ENCODE results near the gene CHST11.
"Not testable (repeated sequence)": the region's sequence is repeated elsewhere in the genome, so short reads cannot be mapped to it uniquely, and the experiment has no call there.

CHST11 gene

GRCh38 chr12:104741077-104741476 lies 284.3 kb downstream of the CHST11 start:
- DNase-seq (ENCODE audit: low spot score), result no peak

GRCh38 chr12:104741497-104742367 lies 285.0 kb downstream of the CHST11 start:
- DNase-seq (ENCODE audit: low spot score), result no peak

DNA sequence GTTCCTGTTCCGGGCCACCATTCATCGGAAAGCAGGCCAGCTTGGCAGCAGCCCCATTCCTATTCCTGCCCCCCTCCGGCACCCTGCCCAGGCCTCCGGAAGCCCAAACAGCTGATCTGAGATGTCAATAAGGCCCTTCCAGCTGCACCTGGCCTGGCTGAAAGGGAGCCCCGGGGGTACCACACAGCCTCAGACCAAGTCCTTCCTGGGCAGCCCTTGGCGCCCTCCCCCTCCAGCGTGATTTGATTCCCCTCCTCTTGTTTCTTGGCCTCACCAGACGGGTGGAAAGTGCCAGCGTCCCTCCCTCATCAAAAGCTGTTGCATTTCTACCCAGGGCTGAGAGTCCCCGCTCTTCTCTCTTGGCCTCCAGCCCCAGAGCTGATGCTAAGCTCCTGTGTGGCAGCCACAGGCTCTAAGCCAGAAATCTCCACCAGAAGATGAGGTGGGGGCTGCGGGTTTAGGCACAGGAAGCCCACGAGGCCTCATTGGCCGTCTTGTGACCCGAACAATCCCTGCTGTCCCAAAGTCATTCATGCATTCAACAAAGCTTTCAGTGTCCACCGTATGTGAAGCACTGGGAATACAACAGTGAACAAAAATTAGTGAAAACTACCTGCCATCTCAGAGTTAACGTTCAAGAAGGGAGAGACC lies 285.9 kb downstream of the CHST11 start:
- DNase-seq (ENCODE audit: low spot score), result no peak

- DNase-seq (ENCODE audit: low spot score), result no peak
Measured at GRCh38 chr12:104743202-104743580, 286.4 kb downstream of the CHST11 start.

DNA sequence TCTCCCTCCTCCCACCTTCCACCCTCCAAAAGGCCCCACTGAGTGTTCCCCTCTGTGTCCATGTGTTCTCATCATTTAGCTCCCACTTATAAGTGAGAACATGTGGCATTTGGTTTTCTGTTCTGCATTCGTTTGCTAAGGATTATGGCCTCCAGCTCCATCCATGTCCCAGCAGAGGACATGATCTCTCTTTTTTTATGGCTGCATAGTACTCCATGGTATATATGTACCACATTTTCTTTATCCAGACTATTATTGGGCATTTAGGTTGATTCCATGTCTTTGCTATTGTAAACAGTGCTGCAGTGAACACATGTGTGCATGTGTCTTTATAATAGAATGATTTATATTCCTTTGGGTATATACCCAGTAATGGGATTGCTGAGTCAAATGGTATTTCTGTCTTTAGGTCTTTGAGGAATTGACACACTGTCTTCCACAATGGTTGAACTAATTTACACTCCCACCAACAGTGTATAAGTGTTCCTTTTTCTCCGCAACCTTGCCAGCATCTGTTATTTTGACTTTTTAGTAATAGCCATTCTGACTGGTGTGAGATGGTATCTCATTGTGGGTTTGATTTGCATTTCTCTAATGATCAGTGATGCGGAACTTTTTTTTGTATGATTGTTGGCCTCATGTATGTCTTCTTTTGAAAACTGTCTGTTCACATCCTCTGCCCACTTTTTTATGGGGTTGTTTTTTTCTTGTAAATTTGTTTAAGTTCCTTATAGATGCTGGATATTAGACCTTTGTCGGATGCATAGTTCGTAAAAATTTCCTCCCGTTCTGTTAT lies 287.2 kb downstream of the CHST11 start:
- DNase-seq (ENCODE audit: low spot score), result not testable (repeated sequence)

DNA sequence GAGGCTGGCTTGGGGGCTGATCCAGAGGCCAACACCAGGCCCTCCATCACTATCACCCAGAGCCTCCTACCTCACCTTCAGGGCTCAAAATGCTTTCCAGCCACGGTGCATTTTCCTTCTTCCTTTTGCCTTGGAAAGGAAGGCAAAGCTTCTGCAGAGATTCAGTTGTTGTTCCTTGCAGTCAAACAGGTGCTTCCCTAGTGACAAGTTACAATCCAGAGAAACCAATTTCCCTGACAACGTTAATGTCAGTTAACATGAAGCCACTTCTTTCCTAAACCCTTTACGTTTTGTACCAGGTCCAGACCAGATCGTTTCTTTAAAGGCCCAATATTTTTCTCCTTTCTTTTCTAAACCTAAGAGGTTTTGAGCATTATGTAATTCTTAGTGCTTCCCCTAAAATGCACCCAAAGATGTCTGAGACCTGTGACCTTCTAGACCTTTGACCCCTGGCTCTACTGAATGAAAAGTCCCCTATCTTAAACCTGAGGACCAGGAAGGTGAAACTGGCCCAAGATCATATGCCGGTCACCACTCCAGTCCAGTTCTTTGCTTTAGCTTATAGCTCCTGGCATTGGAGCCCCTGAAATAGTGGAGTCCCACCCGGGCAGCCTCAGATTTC lies 289.8 kb downstream of the CHST11 start:
- no peak for DNase-seq (ENCODE audit: low spot score)

GRCh38 chr12:104747330-104747729 lies 290.6 kb downstream of the CHST11 start:
- DNase-seq (ENCODE audit: low spot score), result no peak

- no peak for DNase-seq (ENCODE audit: low spot score)
Measured at GRCh38 chr12:104747955-104748354, 291.2 kb downstream of the CHST11 start.

- DNase-seq (ENCODE audit: low spot score), result no peak
Measured at GRCh38 chr12:104748356-104748755, 291.6 kb downstream of the CHST11 start.

- DNase-seq (ENCODE audit: low spot score), result no peak
Measured at GRCh38 chr12:104748790-104749189, 292.0 kb downstream of the CHST11 start.

DNA sequence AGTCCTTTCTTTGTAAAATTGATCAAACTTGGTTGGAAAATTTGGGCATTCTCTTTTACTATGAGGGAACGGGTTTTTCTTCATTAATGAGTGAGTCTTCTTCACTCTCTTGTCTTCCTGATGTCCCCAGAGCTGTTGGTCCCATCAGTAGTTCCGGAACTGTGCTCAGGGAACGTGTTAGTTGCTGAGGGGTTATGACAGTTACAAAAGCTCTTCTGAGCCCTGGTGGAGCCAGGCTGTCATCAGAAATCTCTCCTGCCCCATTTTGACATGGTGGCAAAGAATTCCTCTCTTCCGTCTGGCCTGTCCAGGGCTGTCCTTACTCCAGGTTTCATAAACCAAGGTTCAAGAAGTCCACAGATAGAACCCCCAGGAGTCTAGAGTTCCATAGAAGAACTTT lies 292.8 kb downstream of the CHST11 start:
- DNase-seq (ENCODE audit: low spot score), result no peak

- DNase-seq (ENCODE audit: low spot score), result no peak
Measured at GRCh38 chr12:104750061-104750460, 293.3 kb downstream of the CHST11 start.

DNA sequence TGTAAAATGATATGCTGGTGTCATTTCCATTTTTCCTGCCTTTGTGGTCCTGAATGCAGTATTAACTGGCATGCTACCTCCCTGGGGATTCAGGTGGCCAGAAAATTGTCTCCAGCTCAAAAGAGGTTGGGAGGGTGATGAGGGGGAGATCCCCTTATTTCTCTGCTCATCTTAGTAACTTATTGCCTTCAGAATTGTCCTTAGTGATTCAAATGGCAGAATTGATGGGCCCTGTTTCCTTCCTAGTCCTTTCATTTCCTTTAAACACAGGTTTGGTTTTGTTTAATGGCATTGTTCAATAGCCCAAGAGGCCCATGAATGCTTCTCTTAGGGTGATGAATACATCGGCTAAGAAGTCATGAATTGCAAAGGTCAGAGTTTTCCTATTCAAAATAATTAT lies 294.4 kb downstream of the CHST11 start:
- DNase-seq (ENCODE audit: low spot score), result no peak

DNA sequence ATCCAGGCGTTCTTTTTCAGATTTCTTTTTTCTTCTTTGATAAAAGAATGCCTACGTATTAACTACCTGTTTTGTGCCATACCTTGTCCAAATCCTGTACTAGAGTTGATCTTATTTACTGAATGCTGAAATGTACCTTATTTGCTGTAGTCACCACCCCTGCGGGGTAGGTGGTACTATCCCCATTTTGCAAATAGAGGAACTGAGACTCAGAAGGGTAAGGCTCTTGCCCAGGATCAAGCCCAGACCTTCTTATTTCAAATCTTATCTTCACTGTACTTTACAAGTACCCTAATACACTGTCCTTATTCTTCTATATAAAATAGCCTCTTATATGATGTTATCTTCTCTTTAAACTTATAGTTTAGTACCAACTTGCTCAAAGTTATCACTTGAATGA lies 294.8 kb downstream of the CHST11 start:
- DNase-seq (ENCODE audit: low spot score), result no peak

- no peak for DNase-seq (ENCODE audit: low spot score)
Measured at GRCh38 chr12:104752016-104752415, 295.3 kb downstream of the CHST11 start.

- no peak for DNase-seq (ENCODE audit: low spot score)
Measured at GRCh38 chr12:104752881-104753280, 296.1 kb downstream of the CHST11 start.

GRCh38 chr12:104756901-104757300 lies 300.2 kb downstream of the CHST11 start:
- no peak for DNase-seq (ENCODE audit: low spot score)

DNA sequence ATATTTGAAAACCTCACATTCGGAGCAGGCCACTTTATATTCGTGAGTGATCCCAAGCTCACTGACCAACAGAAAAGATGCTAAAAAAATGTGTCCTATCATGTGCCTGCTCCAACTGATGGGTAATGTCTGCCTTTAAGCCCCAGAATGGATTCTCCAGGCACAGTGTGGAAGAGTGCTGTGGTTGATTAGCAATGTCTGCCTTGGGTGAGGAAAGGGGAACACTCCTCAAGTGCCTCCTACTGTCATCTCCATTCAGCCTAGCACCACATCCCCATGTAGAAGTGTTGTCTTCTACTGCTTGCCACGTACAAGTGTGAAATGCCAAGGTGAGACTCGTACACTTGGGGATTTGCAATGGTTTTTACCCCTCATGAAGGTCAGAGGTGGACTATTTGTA lies 302.0 kb downstream of the CHST11 start:
- DNase-seq (ENCODE audit: low spot score), result no peak

DNA sequence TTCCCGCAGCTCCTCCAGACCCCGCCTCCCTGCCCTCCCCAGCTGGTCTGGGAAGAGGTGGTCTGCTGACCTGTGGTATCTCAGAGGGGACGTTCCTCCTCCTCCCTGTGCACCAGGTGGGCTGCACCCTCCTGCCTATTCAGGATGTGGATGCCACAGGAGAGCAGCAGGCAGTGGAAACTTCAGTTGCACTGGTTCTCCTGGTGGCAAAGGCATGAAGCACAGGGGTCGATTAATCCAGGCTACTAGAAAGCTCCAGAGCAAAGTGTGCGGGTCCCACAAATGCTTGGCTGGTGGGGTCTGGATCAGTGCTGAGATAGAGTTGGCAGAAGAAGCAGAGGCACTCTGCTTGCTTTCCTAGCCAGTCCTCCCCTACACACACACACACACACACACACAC lies 304.3 kb downstream of the CHST11 start:
- DNase-seq (ENCODE audit: low spot score), result no peak

DNA sequence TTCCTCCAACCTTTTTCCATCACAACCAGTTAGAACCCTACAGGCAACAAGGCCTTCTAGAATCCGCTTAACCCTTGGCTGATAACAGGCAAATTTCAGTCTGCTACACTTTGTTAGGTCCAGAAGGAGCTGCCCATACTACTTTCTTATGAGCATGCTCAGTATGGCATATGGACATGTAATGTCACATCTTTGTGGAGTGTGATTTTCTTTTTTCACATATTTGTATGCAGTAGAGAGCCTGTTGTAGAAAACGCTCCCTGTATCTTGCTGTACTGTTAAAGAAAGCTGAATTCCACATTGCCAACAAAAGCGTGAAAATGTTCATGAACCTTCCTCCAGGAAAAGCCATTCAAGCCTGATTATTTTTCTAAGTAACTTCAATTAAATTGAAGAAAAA lies 304.9 kb downstream of the CHST11 start:
- DNase-seq (ENCODE audit: low spot score), result no peak

DNA sequence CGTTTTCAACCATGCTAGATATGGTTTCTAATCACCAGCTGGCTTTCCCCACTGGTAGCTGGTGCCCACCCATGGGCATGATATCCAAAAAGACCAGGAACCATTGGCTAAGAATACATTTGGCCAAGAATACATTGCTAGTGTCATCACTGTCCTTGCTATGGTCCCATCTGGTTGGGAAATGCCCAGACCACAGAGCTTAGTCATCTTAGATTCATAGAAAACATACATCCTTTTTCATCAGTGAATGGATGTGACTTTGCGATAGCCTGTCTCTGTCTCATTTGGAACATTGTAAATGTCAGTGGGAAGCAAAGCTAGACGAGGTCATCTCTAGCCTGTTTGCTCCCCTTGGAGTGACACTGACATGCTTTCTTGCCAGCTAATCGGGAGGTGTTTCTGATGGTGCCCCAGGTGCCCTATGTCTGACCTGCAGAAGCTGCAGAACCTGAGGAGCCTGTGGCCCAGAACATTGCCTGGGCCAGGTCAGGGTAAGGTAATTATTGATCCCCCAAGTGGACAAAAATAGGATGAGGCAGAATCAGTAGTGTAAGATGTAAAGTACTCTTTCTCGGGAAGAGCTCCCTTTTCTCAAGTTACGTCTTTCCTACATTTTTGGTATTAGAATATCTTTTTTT lies 306.5 kb downstream of the CHST11 start:
- DNase-seq (ENCODE audit: low spot score), result no peak
